GM10266 (cell line): ENCODE measurements around the gene FUOM.

Experiments used
- DNase-seq: peaks from one replicate; pipeline ENCODE4 v3.0.0; 2012; ENCODE audit errors: extremely low spot score
- CTCF ChIP-seq: IDR thresholded peaks from 2 replicates; pipeline ENCODE4 v1.5.1; 2012; ENCODE audit warnings: mild to moderate bottlenecking, low read depth; ENCODE audit not compliant: control insufficient read depth, insufficient read depth; ENCODE audit errors: missing control alignments

Gene FUOM

GRCh38 chr10:133358925-133359310, 1.1 kb upstream of the FUOM start:
- TF ChIP-seq CTCF, result no peak
- DNase-seq, result no peak

- DNase-seq, result no peak
- TF ChIP-seq CTCF, result no peak
Measured at GRCh38 chr10:133358162-133358924, 524 bp upstream of the FUOM start.

- no peak for TF ChIP-seq CTCF
- no peak for DNase-seq
Measured at GRCh38 chr10:133356549-133357284, 1.1 kb downstream of the FUOM start.

- no peak for DNase-seq
- TF ChIP-seq CTCF, result no peak
Measured at GRCh38 chr10:133355991-133356390, 1.8 kb downstream of the FUOM start.

DNA sequence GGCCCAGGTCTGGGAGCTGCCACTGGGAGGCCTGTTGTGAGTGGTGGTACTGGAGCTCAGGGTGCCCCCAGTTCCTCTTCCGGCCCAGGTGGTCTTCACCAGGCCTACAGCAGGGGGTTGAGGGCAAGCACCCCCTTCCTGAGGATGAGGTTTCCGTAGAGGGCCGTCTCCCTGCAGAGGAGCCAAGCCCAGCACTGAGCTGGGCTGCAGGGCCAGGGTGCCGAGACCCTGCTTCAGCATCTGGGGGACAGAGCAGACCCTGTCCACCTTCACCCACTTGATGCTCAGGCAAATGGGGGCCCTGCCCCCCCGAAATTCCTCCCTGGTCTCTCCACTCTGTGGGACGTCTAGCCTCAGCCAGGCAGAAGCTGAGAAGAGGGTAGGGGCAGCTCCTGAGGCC, 2.6 kb downstream of the FUOM start:
- TF ChIP-seq CTCF, result no peak
- no peak for DNase-seq

GRCh38 chr10:133354672-133355240, 3.1 kb downstream of the FUOM start:
- TF ChIP-seq CTCF, result no peak
- no peak for DNase-seq
